ENCODE results near the gene SMC2. TPM values are rescaled to one million over a fixed set of nuclear protein-coding genes. Genes with fewer than 3 reads are reported as not detected.

SMC2 gene
- total and polyA plus RNA-seq, 10 of the 15 experiments (the other 5 are each of a cell fraction or from before 2014, with no cell fraction given), result 22.9 to 116 (median 50.0) TPM

DNA sequence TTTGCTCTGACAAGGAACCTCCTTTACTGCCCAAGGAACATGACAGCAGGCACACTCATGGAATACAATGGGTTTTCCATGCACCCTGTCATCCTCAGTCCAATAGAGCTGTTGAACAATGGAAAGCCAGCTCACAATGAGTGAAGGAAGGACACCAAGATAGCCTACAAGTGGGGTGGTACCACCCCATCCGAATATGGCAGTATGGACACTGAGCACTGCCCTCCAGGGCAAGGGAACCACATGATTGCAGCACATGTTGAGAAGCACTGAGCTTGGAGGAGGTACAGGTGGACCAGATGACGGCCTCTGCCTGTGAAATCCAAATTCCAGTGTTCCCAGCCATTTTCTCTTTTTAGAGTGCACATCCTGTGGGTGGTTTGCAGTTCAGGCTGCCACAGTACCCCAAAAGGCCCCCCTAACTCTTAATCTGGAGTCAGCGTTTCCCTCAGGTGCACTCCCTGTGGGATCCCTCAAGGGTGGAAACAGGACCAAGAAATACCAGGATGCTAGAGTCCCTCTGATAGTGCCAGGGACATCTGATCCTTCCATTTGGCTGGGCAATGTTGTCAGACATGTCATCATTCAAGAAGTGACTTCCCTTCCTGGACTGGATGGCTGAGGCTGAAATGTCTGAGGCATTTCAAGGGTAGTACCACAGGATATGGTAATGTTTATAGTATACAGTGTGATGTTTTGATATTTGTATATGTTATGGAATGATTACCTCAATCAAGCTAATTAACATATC, 48.9 kb downstream of the SMC2 start:
- CTCF ChIA-PET, result no interaction called here
- TF ChIP-seq, protein P1, sequence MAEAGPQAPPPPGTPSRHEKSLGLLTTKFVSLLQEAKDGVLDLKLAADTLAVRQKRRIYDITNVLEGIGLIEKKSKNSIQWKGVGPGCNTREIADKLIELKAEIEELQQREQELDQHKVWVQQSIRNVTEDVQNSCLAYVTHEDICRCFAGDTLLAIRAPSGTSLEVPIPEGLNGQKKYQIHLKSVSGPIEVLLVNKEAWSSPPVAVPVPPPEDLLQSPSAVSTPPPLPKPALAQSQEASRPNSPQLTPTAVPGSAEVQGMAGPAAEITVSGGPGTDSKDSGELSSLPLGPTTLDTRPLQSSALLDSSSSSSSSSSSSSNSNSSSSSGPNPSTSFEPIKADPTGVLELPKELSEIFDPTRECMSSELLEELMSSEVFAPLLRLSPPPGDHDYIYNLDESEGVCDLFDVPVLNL (IDR thresholded peaks at IDR 0.05; ENCODE audit: low read depth, low read length), result no peak
- no peak for TF ChIP-seq EGR1 (IDR thresholded peaks at IDR 0.05; ENCODE audit: borderline replicate concordance in 1 of 2, low read depth in 2 of 2, low read length in 2 of 2)
- TF ChIP-seq, protein P2, sequence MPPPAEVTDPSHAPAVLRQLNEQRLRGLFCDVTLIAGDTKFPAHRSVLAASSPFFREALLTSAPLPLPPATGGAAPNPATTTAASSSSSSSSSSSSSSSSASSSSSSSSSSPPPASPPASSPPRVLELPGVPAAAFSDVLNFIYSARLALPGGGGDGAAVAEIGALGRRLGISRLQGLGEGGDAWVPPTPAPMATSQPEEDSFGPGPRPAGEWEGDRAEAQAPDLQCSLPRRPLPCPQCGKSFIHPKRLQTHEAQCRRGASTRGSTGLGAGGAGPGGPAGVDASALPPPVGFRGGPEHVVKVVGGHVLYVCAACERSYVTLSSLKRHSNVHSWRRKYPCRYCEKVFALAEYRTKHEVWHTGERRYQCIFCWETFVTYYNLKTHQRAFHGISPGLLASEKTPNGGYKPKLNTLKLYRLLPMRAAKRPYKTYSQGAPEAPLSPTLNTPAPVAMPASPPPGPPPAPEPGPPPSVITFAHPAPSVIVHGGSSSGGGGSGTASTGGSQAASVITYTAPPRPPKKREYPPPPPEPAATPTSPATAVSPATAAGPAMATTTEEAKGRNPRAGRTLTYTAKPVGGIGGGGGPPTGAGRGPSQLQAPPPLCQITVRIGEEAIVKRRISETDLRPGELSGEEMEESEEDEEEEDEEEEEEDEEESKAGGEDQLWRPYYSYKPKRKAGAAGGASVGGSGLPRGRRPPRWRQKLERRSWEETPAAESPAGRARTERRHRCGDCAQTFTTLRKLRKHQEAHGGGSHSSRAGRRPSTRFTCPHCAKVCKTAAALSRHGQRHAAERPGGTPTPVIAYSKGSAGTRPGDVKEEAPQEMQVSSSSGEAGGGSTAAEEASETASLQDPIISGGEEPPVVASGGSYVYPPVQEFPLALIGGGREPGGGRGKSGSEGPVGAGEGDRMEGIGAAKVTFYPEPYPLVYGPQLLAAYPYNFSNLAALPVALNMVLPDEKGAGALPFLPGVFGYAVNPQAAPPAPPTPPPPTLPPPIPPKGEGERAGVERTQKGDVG (CRISPR knock-in tag; IDR thresholded peaks at IDR 0.05), result no peak
- TF ChIP-seq ZBTB33 (IDR thresholded peaks at IDR 0.05), result no peak
- no peak for TF ChIP-seq RAD51 (IDR thresholded peaks at IDR 0.05)
- no peak for TF ChIP-seq SMAD1 (IDR thresholded peaks at IDR 0.05; ENCODE audit: low read depth, partially characterized antibody)
- TF ChIP-seq, protein P3, sequence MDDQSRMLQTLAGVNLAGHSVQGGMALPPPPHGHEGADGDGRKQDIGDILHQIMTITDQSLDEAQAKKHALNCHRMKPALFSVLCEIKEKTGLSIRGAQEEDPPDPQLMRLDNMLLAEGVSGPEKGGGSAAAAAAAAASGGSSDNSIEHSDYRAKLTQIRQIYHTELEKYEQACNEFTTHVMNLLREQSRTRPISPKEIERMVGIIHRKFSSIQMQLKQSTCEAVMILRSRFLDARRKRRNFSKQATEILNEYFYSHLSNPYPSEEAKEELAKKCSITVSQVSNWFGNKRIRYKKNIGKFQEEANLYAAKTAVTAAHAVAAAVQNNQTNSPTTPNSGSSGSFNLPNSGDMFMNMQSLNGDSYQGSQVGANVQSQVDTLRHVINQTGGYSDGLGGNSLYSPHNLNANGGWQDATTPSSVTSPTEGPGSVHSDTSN (IDR thresholded peaks at IDR 0.05; ENCODE audit: insufficient replicate concordance, low read depth, low read length), result no peak
- no peak for TF ChIP-seq YY1 (IDR thresholded peaks at IDR 0.05; ENCODE audit: low read depth, low read length)
- TF ChIP-seq IRF4 (IDR thresholded peaks at IDR 0.05; ENCODE audit: low read depth, low read length), result no peak
- no peak for TF ChIP-seq FOS (IDR thresholded peaks at IDR 0.05; ENCODE audit: borderline replicate concordance, extremely low read depth, insufficient read length)
- no peak for TF ChIP-seq CBX3 (IDR thresholded peaks at IDR 0.05; ENCODE audit: borderline replicate concordance, low read depth)
- TF ChIP-seq NFYA (IDR thresholded peaks at IDR 0.05; ENCODE audit: borderline replicate concordance, low read depth, low read length), result no peak

More for the DNA sequence above, 48.9 kb downstream of the SMC2 start:
- ChIA-PET SMC1A (ENCODE audit: uncharacterized antibody, unreplicated experiment) (interaction anchor here (1.3 kb wide), 1 partner anchor 16 kb away, joined by 3 read pairs; no protein-coding TSS in a partner anchor), POLR2A (no interaction called here), RAD21 (ENCODE audit: unreplicated experiment) (no interaction called here)
- intact Hi-C loops (cut with micrococcal nuclease; ENCODE audit: unreplicated experiment) (no loop called here), in situ Hi-C loops (cut with MboI) (no loop called here)
- no peak for FAIRE-seq
- Histone ChIP-seq H3K27ac (ENCODE audit: control insufficient read depth, insufficient read depth) (no peak overlapping the region), H3K4me1 (ENCODE audit: control insufficient read depth, insufficient read depth, low read length) (no peaks in the 10 kb centered on the region), H3K36me3 (ENCODE audit: control insufficient read depth in 2 of 2, insufficient read depth in 2 of 2, low read length in 1 of 2) (peaks cover 2% of the 10 kb centered on the region in 2 experiments; a peak in 3 of 4 replicates), H3K4me3 (no peak overlapping the region), H3K4me2 (ENCODE audit: control insufficient read depth, insufficient read depth) (no peak overlapping the region), H3K9ac (ENCODE audit: control insufficient read depth, insufficient read depth, low read length) (no peak overlapping the region), H4K20me1 (ENCODE audit: control insufficient read depth, insufficient read depth) (no peaks in the 10 kb centered on the region), H3K79me2 (ENCODE audit: control insufficient read depth, insufficient read depth, low read length) (no peaks in the 10 kb centered on the region), H3K27me3 (replicated peaks in 1 of 2; ENCODE audit: control insufficient read depth in 2 of 2, insufficient read depth in 2 of 2, low read length in 1 of 2) (no peaks in the 10 kb centered on the region), H3K9me3 (replicated peaks; ENCODE audit: control insufficient read depth, insufficient read depth, low read length) (no peaks in the 10 kb centered on the region), H2AFZ (ENCODE audit: control insufficient read depth, low read depth, low read length) (no peak overlapping the region)
- ATAC-seq, result no peak
- no TSS peak for BruUV-seq (replicated peaks)
- no peak for DNase-seq (ENCODE audit: low read depth, low spot score)
- 100% methylated on average over 3 of the region's 3 CpGs for WGBS (ENCODE audit: insufficient coverage, insufficient replicate concordance, low lambda C conversion rate, missing lambda C conversion rate)

Measured in GM12878 (cell line).